ENCODE results near the gene KIF19. TPM values are rescaled to one million over a fixed set of nuclear protein-coding genes. Genes with fewer than 3 reads are reported as not detected.

KIF19 gene
- total RNA-seq, 4 donors from 2014 or later = 0.41 to 1.8 (median 0.62) TPM; not detected in 1

- Histone ChIP-seq H3K36me3 (no peaks in the 10 kb centered on the region), H3K27me3 (no peaks in the 10 kb centered on the region), H3K27ac (peak overlapping the region; percentile 94 to 97 (median 96)), H3K9me3 (no peaks in the 10 kb centered on the region), H3K4me3 (peak overlapping the region; percentile 34 to 48 (median 44)), H3K4me1 (peaks cover 17 to 21% of the 10 kb centered on the region in 2 donors)
- TF ChIP-seq POLR2A (IDR thresholded peaks at IDR 0.05) (no peak), CTCF (IDR thresholded peaks at IDR 0.05 in 4 of 5, conservative IDR thresholded peaks at IDR 0.05 in 1 of 5) (peak; percentile 97 to 99 (median 99))
- in situ Hi-C loops (cut with MboI; ENCODE audit: low sequenced_read_pairs in 4 of 4) = loop anchor here in 3 of 4 donors (5.0 to 25.0 kb wide), 3 partner anchors 78 to 483 kb away; partner anchors contain the start of genes FDXR (in 1 of the 3) and GRIN2C (in 1 of the 3)
- ATAC-seq (peak; percentile 81 to 84), DNase-seq (peak; percentile 84 to 92)
- intact Hi-C loops (cut with DNase I; ENCODE audit: low total_unique reads) = loop anchor here (1.0 to 10.0 kb wide), 4 partner anchors 75 to 395 kb away; partner anchors contain the start of gene NAT9
Measured at GRCh38 chr17:74379495-74380085, 53.6 kb downstream of the KIF19 start.

- peak; percentile 51 to 85 for DNase-seq
- H3K27me3 ChIP-seq = no peaks in the 10 kb centered on the region
- TF ChIP-seq POLR2A (IDR thresholded peaks at IDR 0.05) = peak in 1 of 2 donors; percentile 46
- TF ChIP-seq CTCF (IDR thresholded peaks at IDR 0.05 in 4 of 5, conservative IDR thresholded peaks at IDR 0.05 in 1 of 5) = peak in 1 of 5 experiments; percentile 18
- intact Hi-C loops (cut with DNase I; ENCODE audit: low total_unique reads) (loop anchor here (1.0 to 10.0 kb wide), 2 partner anchors 74 to 394 kb away; partner anchors contain the start of gene NAT9), in situ Hi-C loops (cut with MboI; ENCODE audit: low sequenced_read_pairs in 4 of 4) (loop anchor here in 1 of 4 donors (25.0 kb wide), 1 partner anchor 482 kb away; the partner anchor contains the start of genes FDXR and GRIN2C)
- peaks cover 17 to 21% of the 10 kb centered on the region in 2 donors for H3K4me1 ChIP-seq
- no peaks in the 10 kb centered on the region for H3K36me3 ChIP-seq
- H3K9me3 ChIP-seq = no peaks in the 10 kb centered on the region
- peak overlapping the region; percentile 34 to 48 (median 44) for H3K4me3 ChIP-seq
- H3K27ac ChIP-seq = peak overlapping the region; percentile 94 to 97 (median 96)
- peak; percentile 82 to 86 for ATAC-seq
Measured at GRCh38 chr17:74380086-74380958, 54.3 kb downstream of the KIF19 start.

- no peaks in the 10 kb centered on the region for H3K9me3 ChIP-seq
- H3K36me3 ChIP-seq = no peaks in the 10 kb centered on the region
- no peak for ATAC-seq
- peaks cover 20 to 24% of the 10 kb centered on the region in 2 donors for H3K4me1 ChIP-seq
- no peaks in the 10 kb centered on the region for H3K27me3 ChIP-seq
- DNase-seq = peak in 1 of 2 donors; percentile 47
- in situ Hi-C loops (cut with MboI; ENCODE audit: low sequenced_read_pairs in 4 of 4) = loop anchor here in 1 of 4 donors (25.0 kb wide), 1 partner anchor 481 kb away; the partner anchor contains the start of genes FDXR and GRIN2C
- H3K4me3 ChIP-seq = no peak overlapping the region
- peak overlapping the region; percentile 94 to 97 (median 96) for H3K27ac ChIP-seq
- intact Hi-C loops (cut with DNase I; ENCODE audit: low total_unique reads) = loop anchor here (1.0 to 10.0 kb wide), 2 partner anchors 73 to 394 kb away; partner anchors contain the start of gene NAT9
- no peak for TF ChIP-seq POLR2A (IDR thresholded peaks at IDR 0.05)
- TF ChIP-seq CTCF (IDR thresholded peaks at IDR 0.05 in 4 of 5, conservative IDR thresholded peaks at IDR 0.05 in 1 of 5) = no peak
Measured at GRCh38 chr17:74380959-74381808, 55.2 kb downstream of the KIF19 start.

GRCh38 chr17:74383141-74383540 lies 57.1 kb downstream of the KIF19 start:
- no peak for DNase-seq
- Histone ChIP-seq H3K4me1 (peaks cover 35 to 44% of the 10 kb centered on the region in 2 donors), H3K4me3 (no peak overlapping the region), H3K36me3 (no peaks in the 10 kb centered on the region), H3K9me3 (no peaks in the 10 kb centered on the region), H3K27me3 (no peaks in the 10 kb centered on the region), H3K27ac (no peak overlapping the region)
- no peak for ATAC-seq
- TF ChIP-seq CTCF (IDR thresholded peaks at IDR 0.05 in 4 of 5, conservative IDR thresholded peaks at IDR 0.05 in 1 of 5) (no peak), POLR2A (IDR thresholded peaks at IDR 0.05) (no peak)
- in situ Hi-C loops (cut with MboI; ENCODE audit: low sequenced_read_pairs in 4 of 4) = loop anchor here in 1 of 4 donors (25.0 kb wide), 1 partner anchor 479 kb away; the partner anchor contains the start of genes FDXR and GRIN2C
- intact Hi-C loops (cut with DNase I; ENCODE audit: low total_unique reads) = loop anchor here (10.0 kb wide), 1 partner anchor 392 kb away; the partner anchor contains the start of gene NAT9
